Activated CD8-positive, alpha-beta memory T cell treated with anti-CD3 and anti-CD28 coated beads for 48 hours (primary cell): ENCODE measurements around the gene ZNF106.

Source experiments
- DNase-seq, 3 experiments: peaks; one replicate each; pipeline ENCODE4 v3.0.0-alpha.2; 2020; ENCODE audit warnings: low read depth in 2 of 3, low spot score in 2 of 3

ZNF106 gene

DNA sequence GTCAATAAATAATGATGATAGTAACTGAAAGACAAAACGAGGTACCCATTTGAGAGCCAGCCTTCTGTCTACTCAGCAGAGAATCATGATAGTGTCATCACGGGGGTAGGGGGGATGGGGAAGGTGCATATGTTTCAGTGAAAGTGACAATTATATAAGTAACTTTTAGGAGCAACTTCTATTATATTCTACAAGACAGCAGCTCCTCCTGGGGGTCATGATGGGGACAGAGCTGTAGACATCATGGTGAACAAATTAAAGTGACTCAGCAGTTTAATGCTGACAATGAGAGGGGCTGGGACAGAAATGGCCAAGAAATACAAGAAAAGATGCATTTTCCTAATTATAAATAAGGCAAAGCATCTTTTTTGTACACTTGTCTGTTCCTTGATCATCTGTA is 119.8 kb downstream of the ZNF106 start:
- DNase-seq: no peak

DNA sequence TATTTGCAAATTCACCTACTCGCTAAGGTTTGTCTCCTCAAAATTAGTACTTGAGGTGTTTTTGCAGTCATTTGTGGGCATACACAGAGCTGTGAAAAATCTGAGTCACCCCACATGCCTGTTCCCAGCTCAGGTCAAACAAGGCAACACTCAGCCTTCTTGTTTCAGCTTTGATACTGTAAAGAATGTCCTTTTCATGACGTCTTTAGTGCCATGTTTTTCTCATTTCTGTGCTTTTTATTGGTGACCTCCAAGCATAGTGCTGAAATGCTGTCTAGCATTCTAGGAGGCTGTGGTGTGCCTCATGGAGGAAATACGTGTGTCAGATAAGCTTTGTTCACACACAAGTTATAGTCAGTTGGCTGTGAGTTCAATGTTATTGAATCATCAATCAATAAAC is 122.8 kb downstream of the ZNF106 start:
- no peak for DNase-seq

DNA sequence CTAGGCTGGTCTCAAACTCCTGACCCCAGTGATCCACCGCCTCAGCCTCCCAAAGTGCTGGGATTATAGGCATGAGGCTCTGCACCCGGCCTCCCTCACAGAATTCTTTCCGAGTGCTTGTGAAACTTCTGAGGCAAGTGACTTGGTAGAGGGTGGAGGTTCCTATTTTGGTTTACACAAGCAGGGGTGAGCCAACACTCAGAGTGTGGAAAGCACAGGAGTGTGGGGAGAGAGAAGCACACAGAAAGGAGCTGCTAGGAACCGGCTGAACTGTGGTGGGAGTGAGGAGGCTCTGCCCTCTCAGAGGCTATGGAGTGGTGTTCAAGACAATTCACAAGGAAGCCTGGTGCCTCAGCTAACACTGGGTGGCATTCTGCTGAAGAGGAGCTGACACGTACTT is 123.9 kb downstream of the ZNF106 start:
- no peak for DNase-seq

DNA sequence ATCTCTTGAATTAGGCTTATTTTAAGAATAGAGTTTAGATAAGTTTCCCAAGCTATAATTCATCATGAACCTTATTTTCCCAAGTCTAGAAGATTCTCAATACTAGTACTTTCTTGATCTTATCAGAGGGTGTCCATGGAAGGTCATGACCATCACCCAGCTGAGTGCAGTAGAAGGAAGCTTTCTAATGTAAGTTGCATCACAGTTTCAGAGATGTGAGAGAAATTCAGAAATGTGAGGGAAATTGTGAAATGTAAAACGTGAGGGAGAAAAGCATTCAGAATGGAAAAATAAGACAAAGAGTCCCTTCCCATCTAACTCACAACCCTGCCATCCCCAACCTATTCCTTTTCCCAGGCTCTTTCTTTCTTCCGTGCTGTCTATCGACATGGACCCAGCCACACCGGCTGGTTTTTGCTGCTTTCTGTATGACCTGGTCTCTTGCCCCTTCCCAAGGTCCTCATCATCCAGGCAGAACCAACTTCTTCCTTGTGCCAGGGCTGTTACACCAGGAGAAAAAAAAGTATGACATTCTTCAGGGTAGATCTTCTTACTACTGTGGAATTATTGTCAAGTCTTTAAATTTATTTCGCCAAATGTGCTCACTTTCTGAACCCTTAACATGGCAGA is 124.9 kb downstream of the ZNF106 start:
- DNase-seq: no peak

- no peak for DNase-seq
Observed at GRCh38 chr15:42364529-42364928, 126.4 kb downstream of the ZNF106 start.

GRCh38 chr15:42363942-42364341 is 127.0 kb downstream of the ZNF106 start:
- no peak for DNase-seq

DNA sequence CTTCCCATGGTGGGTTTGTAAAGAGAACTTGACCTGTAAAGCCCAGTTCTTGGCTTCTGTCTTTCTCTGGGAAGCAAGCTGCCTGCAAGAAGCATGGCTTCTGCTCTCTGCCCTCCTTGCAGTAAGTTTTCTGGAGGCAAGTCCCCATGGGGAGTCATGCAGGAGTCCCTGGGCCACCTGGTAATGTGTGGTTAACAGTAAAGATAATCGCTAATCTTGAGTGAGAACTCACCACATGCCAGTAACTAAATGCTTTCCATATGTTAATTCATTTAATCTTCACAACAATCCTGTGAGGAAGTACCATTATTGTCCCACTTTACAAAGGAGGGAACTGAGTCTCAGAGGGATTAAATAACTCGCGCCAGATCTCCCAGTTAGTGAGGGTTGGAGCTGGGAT is 127.5 kb downstream of the ZNF106 start:
- DNase-seq: no peak
